Loucy (cell line): Measurements from ENCODE around the gene CD7.

Source experiments
- H2AFZ ChIP-seq: fragments of 200-600 bp; sonication (generic); 2 replicates; pipeline ENCODE4 v1.6.0; 2016; ENCODE audit warnings: antibody characterized with exemption, mild to moderate bottlenecking, low read length, moderate library complexity
- H3F3A ChIP-seq: fragments of 200-600 bp; 2 replicates; pipeline ENCODE4 v1.6.0; 2016; ENCODE audit warnings: antibody characterized with exemption, low read depth, mild to moderate bottlenecking
- H3K27me3 ChIP-seq: fragments of 200-600 bp; sonication (generic); 2 replicates; pipeline ENCODE4 v1.6.1; 2014; ENCODE audit warnings: low read length, mild to moderate bottlenecking; ENCODE audit not compliant: insufficient read depth, poor library complexity, severe bottlenecking
- H3K36me3 ChIP-seq: fragments of 200-600 bp; sonication (generic); 2 replicates; pipeline ENCODE4 v1.6.1; 2016; ENCODE audit warnings: low read length; ENCODE audit not compliant: insufficient read depth
- H3K4me1 ChIP-seq: fragments of 200-600 bp; sonication (generic); 2 replicates; pipeline ENCODE4 v1.5.1; 2014; ENCODE audit warnings: low read length, mild to moderate bottlenecking; ENCODE audit not compliant: insufficient read depth, poor library complexity, severe bottlenecking
- H3K4me2 ChIP-seq: fragments of 200-600 bp; sonication (generic); 2 replicates; pipeline ENCODE4 v1.6.0; 2014; ENCODE audit warnings: antibody characterized with exemption, low read length, low read depth, mild to moderate bottlenecking; ENCODE audit not compliant: poor library complexity, severe bottlenecking
- H3K4me3 ChIP-seq: fragments of 200-600 bp; sonication (generic); 2 replicates; pipeline ENCODE4 v1.5.1; 2014; ENCODE audit warnings: low read length, mild to moderate bottlenecking, mixed read lengths; ENCODE audit not compliant: poor library complexity, severe bottlenecking
- H3K79me2 ChIP-seq: fragments of 200-600 bp; sonication (generic); 2 replicates; pipeline ENCODE4 v1.6.1; 2014; ENCODE audit warnings: low read length; ENCODE audit not compliant: insufficient read depth
- H3K9ac ChIP-seq: fragments of 200-600 bp; sonication (generic); 2 replicates; pipeline ENCODE4 v1.6.0; 2014; ENCODE audit warnings: mild to moderate bottlenecking, low read depth, low read length, moderate library complexity; ENCODE audit not compliant: poor library complexity, severe bottlenecking
- H3K9me2 ChIP-seq: fragments of 200-600 bp; sonication (generic); replicated peaks from 2 replicates; pipeline ENCODE4 v1.6.1; 2016; ENCODE audit warnings: low read depth, low read length, mixed read lengths
- H3K9me3 ChIP-seq: fragments of 200-600 bp; sonication (generic); 2 replicates; pipeline ENCODE4 v1.6.1; 2014; ENCODE audit warnings: mild to moderate bottlenecking, antibody characterized with exemption, low read length, low read depth; ENCODE audit not compliant: insufficient read depth
- H4K20me1 ChIP-seq: fragments of 200-600 bp; sonication (generic); 2 replicates; pipeline ENCODE4 v1.6.0; 2014; ENCODE audit warnings: antibody characterized with exemption, low read length, mild to moderate bottlenecking; ENCODE audit not compliant: insufficient read depth, poor library complexity, severe bottlenecking
- CTCF ChIP-seq: fragments of 200-600 bp; sonication (generic); conservative IDR thresholded peaks from 2 replicates; pipeline ENCODE4 v1.5.1; 2014; ENCODE audit warnings: mild to moderate bottlenecking, antibody characterized with exemption, low read length
- EZH2phosphoT487 ChIP-seq: fragments of 200-600 bp; IDR thresholded peaks from 2 replicates; pipeline ENCODE4 v1.6.1; 2018; ENCODE audit warnings: antibody characterized with exemption, mild to moderate bottlenecking, moderate library complexity, borderline replicate concordance

CD7 gene

DNA sequence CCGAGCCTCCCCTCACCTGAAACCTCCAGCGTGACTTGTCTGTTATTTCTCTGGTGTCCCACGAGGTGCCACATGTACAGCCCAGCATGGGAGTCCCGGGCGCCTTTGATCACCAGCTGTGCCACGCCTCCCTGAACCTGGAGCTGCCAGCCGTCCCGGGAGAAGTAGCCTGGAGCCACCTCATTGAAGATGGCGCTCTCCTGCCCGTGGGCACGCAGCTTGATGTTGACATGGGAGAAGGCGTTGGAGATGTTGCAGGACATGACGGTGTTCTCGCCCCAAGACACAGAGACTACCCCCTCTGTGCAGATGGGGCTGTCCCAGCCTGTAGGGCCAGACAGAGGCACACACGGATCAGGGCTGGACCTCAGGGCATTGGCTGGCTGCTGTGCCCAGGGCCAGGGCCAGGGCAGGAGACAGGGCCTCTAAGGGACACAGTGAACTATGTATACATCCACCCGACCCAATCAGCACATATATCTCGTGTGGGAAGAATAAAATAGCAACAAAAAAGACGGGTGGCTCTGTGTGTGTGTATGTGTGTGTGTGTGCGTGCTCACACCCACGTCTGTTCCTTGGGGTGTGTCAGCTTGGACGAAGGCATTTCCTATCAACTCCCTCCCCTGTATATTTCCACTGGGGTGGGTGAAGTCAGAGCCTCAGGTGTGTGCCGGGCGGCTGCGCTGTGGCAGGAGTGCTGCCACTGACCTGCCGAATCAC lies 7.3 kb upstream of the CD7 start:
- TF ChIP-seq CTCF (no peak), EZH2phosphoT487 (no peak)
- no peaks in the 10 kb centered on the region for H3K9me2 ChIP-seq
- H3K36me3 ChIP-seq = no peaks in the 10 kb centered on the region
- no peak overlapping the region for H3K9ac ChIP-seq
- no peak overlapping the region for H3K4me3 ChIP-seq
- no peaks in the 10 kb centered on the region for H3F3A ChIP-seq
- no peaks in the 10 kb centered on the region for H3K79me2 ChIP-seq
- H2AFZ ChIP-seq = no peak overlapping the region
- H3K4me2 ChIP-seq = no peak overlapping the region
- peaks cover 8% of the 10 kb centered on the region for H3K4me1 ChIP-seq
- no peaks in the 10 kb centered on the region for H3K27me3 ChIP-seq
- no peaks in the 10 kb centered on the region for H4K20me1 ChIP-seq
- H3K9me3 ChIP-seq = no peaks in the 10 kb centered on the region

DNA sequence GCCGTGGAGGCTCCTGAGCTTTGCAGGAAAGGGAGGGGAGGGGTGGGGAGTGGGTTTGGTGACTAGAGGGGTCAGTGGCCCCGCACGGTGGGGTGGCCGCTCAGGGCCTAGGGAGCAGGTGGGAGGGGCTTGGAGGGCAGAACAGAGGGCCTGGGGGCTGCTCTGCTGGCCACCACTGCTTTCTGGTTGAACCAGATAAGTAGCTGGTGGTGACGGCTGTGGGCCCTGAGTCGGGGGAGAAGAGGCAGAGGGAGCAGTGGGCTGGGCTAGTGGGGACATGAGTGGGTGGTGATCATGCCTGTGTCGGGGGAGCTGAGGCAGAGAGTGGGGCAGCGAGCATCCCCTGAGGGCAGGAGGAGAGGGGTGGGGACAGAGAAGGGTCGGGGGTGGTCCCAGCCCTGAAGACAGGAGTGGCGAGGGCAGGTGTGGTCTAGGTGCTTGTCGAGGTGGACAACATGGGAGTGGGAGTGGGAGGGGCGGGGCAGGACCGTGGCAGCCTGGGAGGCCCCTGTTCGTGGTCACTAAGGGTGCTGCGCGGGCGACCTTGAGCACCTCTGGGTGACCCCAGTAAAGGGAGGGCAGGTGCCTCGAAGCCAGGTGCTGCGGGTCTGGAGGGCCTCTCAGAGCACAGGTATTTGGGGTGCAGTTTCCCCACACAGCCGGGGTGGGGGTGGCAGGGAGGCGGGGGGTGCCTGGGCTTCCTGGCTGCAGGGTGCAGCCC lies 6.3 kb upstream of the CD7 start:
- H3K36me3 ChIP-seq = no peaks in the 10 kb centered on the region
- 0 out of 2 replicates have a peak, but pooled peaks cover 5% of the 10 kb centered on the region for H3F3A ChIP-seq
- no peaks in the 10 kb centered on the region for H3K9me3 ChIP-seq
- H4K20me1 ChIP-seq = no peaks in the 10 kb centered on the region
- no peak overlapping the region for H3K9ac ChIP-seq
- peaks cover 8% of the 10 kb centered on the region for H3K4me1 ChIP-seq
- H3K4me3 ChIP-seq = no peak overlapping the region
- no peak overlapping the region for H3K4me2 ChIP-seq
- no peaks in the 10 kb centered on the region for H3K9me2 ChIP-seq
- no peaks in the 10 kb centered on the region for H3K79me2 ChIP-seq
- TF ChIP-seq CTCF (no peak), EZH2phosphoT487 (no peak)
- no peaks in the 10 kb centered on the region for H3K27me3 ChIP-seq
- no peak overlapping the region for H2AFZ ChIP-seq

DNA sequence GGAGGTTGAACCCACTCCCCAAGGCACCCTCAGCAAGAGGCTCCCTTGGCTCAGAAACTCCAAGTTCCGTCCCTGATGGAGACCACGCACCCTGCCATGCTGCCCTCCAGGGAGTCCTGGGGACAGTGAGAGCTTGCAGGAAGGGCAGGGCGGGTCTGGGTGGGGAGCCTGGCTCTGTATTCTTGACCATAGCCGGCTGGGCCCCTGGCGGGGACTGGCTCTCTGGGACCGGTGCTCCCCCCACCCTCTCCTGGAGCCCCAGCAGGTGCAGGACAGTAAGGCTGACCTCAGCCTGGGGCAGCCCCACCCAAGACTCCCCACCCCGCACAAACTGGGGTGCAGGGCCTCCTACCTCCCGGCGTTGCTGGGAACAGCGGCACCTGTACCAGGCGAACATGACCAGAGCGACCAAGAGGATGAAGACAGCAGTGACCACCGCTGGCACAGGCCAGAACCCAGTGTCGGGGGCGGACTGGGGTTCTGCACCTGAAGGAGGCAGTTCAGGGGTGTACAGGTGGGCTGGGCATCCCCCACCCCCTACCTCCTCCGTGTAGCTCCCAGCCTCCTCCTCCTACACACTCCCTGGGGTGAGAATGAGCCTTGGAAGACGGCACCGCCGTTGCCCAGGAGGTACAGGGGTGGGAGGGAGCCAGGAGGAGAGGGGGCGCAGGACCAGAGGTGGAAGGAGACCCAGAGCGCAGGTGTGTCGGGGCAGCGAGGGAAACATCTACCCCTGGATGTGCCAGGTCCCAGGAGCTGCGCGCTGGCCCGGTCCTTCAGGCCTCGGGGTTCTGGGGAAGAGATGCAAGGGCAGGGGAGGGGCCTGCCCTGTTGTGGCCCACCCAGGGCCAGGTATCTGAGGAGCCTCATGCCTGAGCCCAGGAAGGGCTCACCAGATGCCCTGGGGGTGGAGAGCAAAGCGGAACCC lies 5.4 kb upstream of the CD7 start:
- Histone ChIP-seq H3F3A (0 out of 2 replicates have a peak, but pooled peaks cover 5% of the 10 kb centered on the region), H3K79me2 (0 out of 2 replicates have a peak, but pooled peaks cover under 1% of the 10 kb centered on the region), H3K4me2 (no peak overlapping the region), H3K4me3 (no peak overlapping the region), H3K9me2 (no peaks in the 10 kb centered on the region), H3K9me3 (no peaks in the 10 kb centered on the region), H3K27me3 (no peaks in the 10 kb centered on the region), H3K9ac (no peak overlapping the region), H3K4me1 (peaks cover 13% of the 10 kb centered on the region), H3K36me3 (no peaks in the 10 kb centered on the region), H2AFZ (no peak overlapping the region), H4K20me1 (no peaks in the 10 kb centered on the region)
- no peak for TF ChIP-seq EZH2phosphoT487
- no peak for TF ChIP-seq CTCF
